ENCODE measurements around the gene TRIM34.
A peak's percentile ranks its signal among the peaks of the same experiment; 100 is the strongest.
"Not testable (repeated sequence)": the region's sequence is repeated elsewhere in the genome, so short reads cannot be mapped to it uniquely, and the experiment has no call there.

The TRIM34 gene

DNA sequence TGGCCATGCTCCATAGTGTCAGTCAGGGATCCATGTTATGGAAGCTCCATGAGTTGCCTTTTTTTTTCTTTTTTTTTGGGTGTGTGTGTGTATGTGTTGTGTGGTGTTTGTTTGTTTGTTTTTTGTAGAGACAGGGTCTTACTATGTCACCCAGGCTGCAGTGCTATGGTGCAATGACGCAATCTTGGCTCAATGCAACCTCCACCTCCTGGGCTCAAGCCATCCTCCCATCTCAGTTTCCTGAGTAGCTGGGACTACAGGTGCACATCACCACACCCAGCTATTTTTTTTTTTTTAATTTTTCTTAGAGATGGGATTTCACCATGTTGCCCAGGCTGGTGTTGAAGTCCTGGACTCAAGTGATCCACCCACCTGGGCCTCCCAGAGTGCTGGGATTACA, 63.7 kb downstream of the TRIM34 start:
- DNase-seq, result no peak

DNA sequence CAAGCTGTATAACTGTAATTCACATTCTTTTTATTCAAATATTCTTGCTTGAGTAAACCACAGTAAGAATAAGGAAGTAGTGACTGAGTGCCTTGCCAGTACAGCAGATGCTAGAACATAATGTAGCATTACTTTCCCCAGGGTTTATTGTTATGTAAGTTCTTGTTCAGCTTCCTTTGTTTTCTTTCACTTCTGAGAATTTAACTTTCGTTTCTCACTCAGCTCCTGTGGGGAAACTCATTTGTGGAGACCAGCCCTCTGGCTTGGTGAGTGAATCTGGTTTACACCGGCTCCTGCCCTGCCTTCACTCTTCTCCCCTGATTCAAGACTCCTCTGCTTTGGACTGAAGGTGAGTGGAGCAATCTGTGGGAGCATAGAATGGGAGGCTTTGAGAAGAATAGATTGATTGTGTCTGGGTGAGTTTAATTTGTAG, 64.8 kb downstream of the TRIM34 start, which contains the start of gene TRIM22:
TSS of gene TRIM22 (plus strand) at position 240 of the 433 bp plus-strand sequence. CDS start 6,443 bp downstream, outside the sequence.
- DNase-seq, result peak; percentile 70

DNA sequence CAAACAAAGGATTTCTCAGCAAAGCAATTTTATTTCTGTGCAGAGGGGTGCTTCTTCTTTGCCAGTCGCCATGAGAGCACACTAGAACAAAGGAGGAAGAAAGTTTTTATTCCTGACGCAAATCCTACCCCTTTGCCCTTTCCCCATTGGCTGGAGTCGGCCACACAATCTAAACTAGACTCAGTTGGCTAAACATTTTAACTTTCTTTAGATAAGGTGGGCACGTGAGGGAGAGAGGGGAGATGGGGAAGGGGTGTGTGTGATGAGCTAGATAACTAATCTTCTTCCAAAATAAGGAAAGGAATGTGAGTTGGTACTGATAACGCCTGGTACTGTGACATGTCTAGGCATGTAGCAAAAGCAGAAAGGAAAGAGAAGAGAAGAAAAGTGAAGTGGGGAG, 65.4 kb downstream of the TRIM34 start:
- DNase-seq, result no peak

DNA sequence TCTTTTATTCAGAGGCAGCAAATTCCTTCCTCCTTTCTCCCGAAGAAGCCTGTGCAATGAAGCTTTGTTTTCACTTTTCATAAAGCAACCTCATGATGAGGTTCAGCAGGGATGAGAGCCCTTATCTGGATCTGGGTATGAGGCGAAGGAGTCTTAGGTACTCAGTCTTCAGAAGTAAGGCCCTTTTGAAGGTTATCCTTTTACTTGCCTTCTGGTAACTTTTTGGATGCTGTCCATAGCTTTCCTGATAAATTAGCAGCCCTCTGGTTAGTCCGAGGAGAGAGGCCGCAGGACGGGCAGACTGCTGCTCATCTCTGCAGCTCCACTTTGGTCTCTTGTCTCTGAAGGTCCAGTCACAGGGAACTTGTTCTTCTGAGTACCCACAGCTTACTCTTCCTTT, 65.9 kb downstream of the TRIM34 start:
- DNase-seq, result peak; percentile 4

DNA sequence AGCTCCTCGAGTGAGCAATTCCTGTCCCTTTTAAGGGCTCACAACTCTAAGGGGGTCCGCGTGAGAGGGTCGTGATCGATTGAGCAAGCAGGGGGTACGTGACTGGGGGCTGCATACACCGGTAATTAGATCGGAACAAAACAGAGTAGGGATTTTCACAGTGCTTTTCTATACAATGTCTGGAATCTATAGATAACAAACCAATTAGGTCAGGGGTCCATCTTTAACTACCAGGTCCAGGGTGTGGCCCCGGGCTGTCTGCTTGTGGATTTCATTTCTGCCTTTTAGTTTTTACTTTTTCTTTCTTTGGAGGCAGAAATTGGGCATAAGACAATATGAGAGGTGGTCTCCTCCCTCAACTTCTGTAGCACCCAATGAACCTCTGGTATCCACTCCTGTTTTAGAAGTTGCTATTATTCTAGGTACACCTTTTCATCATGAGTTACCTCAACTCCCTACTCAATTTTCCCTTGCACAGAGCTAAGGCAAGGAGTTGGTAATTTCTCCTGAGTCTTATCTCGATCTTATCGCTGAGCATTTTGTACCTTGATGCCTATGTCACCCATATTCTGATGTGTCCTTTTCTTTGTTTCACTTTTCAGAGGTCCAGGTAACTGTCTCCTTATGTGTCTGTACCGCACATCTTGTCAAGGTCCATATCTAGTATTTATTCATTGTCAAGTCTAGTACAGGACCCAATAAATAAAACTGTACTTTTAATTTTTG, 66.6 kb downstream of the TRIM34 start:
- not testable (repeated sequence) for DNase-seq

DNA sequence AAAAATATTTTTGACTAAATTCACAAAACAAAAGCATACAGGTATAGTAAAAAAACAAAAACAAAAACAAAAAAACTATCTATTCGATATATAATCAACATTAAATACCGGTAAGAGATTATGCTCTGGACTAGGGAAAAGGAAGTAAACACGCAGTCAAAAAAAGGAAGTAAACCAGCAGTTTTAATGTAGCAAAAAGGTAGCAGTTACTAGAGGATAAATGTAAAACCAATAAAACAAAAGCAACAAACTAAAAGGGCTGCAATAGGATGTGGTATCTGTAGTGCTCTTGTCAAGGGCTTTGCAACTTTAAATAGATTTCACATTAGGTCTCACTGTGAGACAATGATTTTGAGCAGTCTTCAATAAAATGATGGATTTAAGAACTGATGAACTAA, 67.2 kb downstream of the TRIM34 start:
- no peak for DNase-seq

Measured in fibroblast of skin of abdomen (primary cell).